Right kidney (tissue), 1 donor: Measurements from ENCODE around the gene ANKRD13B.

ENCODE experiments used
- DNase-seq: peaks from one replicate; pipeline ENCODE4 v3.0.0-alpha.2; 2016

The ANKRD13B gene

DNA sequence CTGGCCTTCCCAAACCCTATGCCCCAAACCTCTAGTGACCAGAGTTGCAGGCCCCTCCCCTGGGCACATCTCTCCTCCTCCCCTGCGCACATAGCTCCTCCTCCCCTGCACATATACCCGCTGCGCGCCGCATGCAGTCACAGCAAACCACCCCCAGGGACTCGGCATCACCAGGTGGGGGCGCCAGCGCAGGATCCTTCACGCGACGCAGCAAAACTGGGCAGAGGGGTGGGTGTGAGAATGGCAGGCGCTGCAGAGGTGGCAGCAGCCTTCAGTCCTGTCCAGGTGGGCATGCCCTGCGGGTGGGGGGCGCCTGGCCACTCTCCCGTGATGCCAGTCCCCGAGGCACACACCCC lies 24.2 kb downstream of the ANKRD13B start:
- peak; percentile 70 for DNase-seq

DNA sequence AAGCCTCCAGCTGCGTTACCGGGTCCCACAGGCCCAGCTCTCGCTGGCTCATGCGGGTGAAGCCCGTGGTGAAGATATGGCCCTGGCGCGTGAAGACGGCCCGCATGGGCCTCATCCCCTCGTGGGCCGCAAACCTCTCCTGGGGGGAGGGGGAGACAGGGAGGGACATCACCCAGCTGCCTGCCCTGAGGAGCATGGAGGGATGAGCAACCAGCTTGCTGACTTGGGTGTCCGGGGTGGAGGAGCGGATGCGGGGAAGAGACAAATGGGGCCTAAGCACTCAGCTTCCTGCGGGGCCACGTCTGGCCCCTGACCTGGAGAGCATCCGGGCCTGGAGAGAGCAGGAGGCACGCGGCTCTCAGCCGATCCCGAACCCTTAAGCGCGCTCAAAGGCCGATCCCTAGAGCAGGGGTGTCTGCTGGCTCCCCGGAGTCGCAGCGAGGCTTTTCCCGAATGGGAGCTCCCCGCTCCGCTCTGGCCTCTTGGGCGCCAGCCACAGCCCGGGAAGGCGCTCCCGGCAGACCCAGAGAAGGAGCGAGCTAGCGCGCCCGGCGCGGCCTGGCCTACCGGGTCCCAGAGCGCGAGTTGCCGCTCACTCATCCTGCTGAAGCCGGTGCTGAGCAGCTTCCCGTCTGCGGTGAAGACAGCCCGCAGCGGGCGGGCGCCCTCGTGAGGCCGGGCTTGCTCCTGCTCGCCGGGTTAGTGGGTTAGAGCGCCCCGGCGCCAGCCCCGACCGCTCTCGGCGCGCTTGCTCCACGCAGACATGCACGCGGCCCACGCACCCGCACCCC lies 24.7 kb downstream of the ANKRD13B start:
- peak; percentile 61 for DNase-seq

DNA sequence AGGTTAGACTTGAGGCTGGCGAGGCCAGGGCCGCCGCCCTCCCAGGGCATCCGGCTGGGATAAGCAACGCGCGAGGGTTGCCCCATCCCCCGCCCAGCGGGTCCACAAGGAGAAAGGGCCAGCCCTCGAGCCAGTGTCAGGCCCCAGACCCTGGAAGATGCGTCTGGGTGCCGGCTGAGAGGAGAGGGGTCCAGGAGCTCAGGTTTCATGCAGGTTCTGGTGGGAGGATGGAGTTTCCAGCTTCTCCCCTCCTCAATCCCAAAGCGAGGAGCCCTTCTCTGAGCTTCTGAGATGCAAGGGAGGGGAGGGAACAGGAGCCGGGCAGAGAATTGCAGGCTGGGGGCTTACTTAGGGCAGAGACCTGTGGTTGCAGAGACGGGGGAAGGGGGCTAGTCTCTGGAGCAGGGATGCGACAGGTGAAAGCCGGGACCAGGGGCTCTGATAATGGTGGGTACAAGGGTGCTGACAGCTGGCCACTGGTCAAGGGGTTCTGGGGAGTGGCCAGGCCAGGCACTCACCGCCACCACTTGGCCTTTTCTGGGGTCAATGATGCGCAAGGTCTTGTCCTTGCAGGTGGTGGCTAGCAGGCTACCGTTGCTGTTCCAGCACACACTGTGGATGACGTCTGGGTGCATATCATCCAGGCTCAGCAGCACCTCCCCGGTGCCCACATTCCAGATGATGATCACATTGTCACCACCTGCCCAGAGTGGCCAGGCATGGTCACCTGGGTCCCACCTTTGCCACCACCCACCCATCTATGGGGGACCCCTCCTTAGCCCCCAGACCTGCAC lies 25.5 kb downstream of the ANKRD13B start:
- DNase-seq, result peak; percentile 60

DNA sequence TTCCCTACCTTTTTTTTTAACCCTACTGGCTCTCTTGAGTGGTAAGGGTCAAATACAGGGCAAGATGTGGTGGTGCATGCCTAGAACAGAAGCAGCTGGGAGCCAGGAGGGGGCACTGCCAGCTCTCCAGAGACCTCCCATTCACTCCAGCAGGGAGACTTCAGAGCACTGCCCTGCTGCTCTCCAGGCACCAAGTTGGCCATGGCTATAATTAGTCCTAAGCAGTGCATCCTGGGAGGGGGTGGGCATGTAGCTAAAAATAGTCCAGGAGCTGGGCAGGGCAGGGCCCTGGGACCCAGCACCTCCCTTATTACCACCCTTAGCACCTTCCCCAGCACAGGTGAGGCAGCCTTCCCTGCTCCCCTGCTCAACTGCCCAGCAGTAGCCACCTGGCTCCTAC lies 26.3 kb downstream of the ANKRD13B start:
- no peak for DNase-seq

GRCh38 chr17:29620271-29620670 lies 27.3 kb downstream of the ANKRD13B start:
- no peak for DNase-seq

DNA sequence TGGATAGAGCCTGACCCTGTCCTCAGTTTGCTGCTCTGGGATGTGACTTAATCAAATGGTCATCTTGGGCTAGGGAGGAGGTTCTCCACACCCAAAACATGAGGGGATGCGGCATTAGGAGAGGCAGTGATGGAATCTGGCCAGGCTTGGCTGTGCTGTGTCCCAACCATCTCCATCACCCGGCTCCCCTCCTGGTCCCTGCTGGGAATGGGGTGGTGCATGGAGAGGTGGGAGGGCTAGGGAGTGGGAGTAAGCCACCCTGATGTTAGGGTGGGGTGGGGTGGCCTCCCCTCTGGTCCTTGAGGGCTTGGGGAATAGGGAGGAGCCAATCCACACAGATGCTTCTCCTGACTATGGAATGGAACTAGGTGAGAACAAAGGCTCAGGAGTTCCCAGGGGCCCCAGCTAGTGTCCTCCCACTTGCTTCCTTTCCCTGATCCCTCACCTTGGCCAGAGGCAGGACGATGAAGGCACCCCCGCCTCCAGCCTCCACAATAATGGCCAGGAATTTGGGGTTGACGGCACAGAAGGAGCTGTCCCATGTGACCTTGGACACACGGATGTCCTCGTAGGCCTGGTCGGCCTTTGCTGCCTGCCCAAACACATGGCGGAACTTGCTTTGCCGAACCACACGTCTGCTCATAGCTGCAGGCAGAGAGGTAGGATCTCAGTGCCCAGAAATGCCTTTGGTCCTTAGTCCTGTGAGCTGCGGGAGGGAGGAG lies 28.0 kb downstream of the ANKRD13B start:
- DNase-seq, result no peak

- no peak for DNase-seq
Measured at GRCh38 chr17:29621751-29622194, 28.8 kb downstream of the ANKRD13B start.

GRCh38 chr17:29622337-29623282 lies 29.7 kb downstream of the ANKRD13B start, which contains the start of gene CORO6:
Gene CORO6 (minus strand): TSS chr17:29622912. CDS start chr17:29621421, 1,491 bp downstream.
- peak; percentile 84 for DNase-seq

DNA sequence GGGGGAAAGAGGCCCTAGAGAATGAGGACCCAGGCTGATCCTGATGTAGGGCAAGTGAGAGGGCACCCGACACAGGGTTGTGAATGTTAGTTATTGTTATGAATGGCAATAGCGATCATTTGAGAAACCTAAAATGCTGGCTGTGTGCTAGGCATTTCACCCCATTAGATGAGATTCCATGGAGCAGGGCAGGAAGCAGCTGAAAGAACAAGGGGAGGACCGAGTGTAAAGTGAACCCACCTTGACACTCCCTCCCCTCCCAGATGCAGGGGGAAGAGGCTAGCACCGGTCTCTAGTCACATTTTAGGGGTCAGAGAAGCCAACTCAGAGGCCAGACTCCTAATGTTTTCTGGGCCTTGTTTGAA lies 30.3 kb downstream of the ANKRD13B start:
- no peak for DNase-seq

- DNase-seq, result no peak
Measured at GRCh38 chr17:29624586-29624985, 31.7 kb downstream of the ANKRD13B start.

GRCh38 chr17:29625037-29625750 lies 32.3 kb downstream of the ANKRD13B start:
- DNase-seq, result no peak

GRCh38 chr17:29627951-29628350 lies 35.0 kb downstream of the ANKRD13B start:
- no peak for DNase-seq

- DNase-seq, result no peak
Measured at GRCh38 chr17:29628644-29629043, 35.7 kb downstream of the ANKRD13B start.

DNA sequence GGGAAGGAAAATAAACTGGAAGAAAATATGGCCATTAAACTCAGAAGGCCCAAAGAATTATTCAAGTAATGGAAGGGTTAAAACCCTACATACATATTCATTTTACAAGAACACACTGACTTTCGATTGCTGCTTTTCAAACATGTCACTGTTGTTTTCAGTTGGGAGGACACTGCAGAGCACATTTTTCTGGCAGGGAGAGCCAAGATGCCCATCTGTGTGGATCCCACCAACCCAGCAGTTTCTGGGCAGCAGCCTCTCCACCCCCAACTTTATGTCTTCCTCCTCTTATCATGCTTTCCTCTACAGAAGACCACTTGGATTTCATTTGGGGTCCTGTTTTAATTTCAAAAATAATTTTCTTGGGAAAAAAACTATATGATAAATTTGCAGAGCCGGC lies 36.9 kb downstream of the ANKRD13B start:
- no peak for DNase-seq

DNA sequence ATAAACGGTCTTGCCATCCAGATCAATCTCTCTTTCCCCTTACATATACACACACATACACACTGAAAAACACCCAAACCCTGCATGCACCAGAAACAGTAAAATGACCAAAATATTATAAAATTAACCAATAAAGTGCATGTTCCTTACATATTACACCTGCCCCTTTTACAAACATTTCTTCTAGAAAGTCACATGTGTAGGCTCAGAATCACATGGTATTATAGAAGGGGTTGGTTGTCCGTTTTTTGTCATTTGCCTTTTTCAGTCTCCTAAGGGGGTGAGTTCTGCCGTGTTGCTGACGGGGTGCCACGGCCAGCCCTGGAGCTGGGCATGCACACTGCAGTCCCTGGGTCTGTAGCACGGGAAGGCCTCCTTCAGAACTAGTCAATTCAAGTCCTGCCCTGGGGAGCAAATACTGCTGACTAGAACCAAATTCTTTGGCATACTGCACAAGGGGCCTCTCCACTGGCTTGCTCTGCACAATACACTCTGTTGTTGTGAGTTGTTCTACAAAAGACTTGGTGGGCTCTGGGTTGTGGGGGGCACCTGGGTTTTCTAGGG lies 37.8 kb downstream of the ANKRD13B start:
- DNase-seq, result no peak

GRCh38 chr17:29633886-29634285 lies 41.0 kb downstream of the ANKRD13B start:
- DNase-seq, result no peak

GRCh38 chr17:29640413-29640812 lies 47.5 kb downstream of the ANKRD13B start:
- DNase-seq, result no peak

DNA sequence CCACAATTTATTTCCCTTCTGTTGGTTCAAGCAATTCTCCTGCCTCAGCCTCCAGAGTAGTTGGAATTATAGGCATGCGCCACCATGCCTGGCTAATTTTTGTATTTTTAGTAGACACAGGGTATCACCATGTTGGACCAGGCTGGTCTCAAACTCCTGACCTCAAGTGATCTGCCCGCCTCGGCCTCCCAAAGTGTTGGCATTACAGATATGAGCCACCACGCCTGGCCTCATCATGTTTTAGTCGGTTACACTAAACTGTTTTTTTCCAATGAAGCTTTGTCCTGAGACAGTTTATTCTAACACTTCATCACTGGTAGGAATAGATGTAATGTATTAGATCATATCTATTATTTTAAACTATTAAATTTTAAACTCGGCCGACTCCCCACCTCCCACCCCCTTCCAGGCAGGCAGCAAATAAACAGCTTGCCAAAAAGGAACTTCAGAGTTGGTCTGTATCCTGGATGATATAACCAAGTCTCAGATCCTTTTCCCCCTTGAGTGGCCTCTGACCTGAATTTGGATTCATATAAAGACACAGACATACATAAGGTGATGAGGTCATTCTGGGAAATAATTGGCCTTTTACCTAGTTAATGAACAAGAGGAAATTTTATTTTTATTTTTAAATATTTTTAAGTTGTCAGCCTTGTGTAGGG lies 48.2 kb downstream of the ANKRD13B start:
- DNase-seq, result no peak

- DNase-seq, result peak; percentile 52
Measured at GRCh38 chr17:29642171-29642611, 49.3 kb downstream of the ANKRD13B start.

- DNase-seq, result no peak
Measured at GRCh38 chr17:29643817-29644160, 50.9 kb downstream of the ANKRD13B start.
